Activated CD8-positive, alpha-beta memory T cell treated with anti-CD3 and anti-CD28 coated beads for 24 hours (primary cell): ENCODE results near the gene CCDC190.
"Not testable (repeated sequence)": the region's sequence is repeated elsewhere in the genome, so short reads cannot be mapped to it uniquely, and the experiment has no call there.

Source experiments
- DNase-seq: peaks from one replicate; pipeline ENCODE4 v3.0.0-alpha.2; 2020

CCDC190 gene

GRCh38 chr1:162861101-162861500 is at the start of gene CCDC190:
Gene CCDC190 (minus strand): TSS chr1:162861175. CDS start chr1:162859646, 1,529 bp downstream.
- DNase-seq, result no peak

- no peak for DNase-seq
Measured at GRCh38 chr1:162910161-162910560, 49.2 kb upstream of the CCDC190 start.

GRCh38 chr1:162908780-162909179 is 47.8 kb upstream of the CCDC190 start:
- no peak for DNase-seq

- no peak for DNase-seq
Measured at GRCh38 chr1:162908236-162908635, 47.3 kb upstream of the CCDC190 start.

- no peak for DNase-seq
Measured at GRCh38 chr1:162906485-162906884, 45.5 kb upstream of the CCDC190 start.

GRCh38 chr1:162905174-162906158 is 44.5 kb upstream of the CCDC190 start:
- DNase-seq, result no peak

GRCh38 chr1:162904579-162904978 is 43.6 kb upstream of the CCDC190 start:
- no peak for DNase-seq

GRCh38 chr1:162904023-162904422 is 43.0 kb upstream of the CCDC190 start:
- DNase-seq, result no peak

GRCh38 chr1:162903246-162903645 is 42.3 kb upstream of the CCDC190 start:
- no peak for DNase-seq

GRCh38 chr1:162902416-162902815 is 41.4 kb upstream of the CCDC190 start:
- no peak for DNase-seq

GRCh38 chr1:162901243-162901642 is 40.3 kb upstream of the CCDC190 start:
- DNase-seq, result no peak

GRCh38 chr1:162899422-162900146 is 38.6 kb upstream of the CCDC190 start:
- no peak for DNase-seq

- no peak for DNase-seq
Measured at GRCh38 chr1:162893612-162893908, 32.6 kb upstream of the CCDC190 start.

GRCh38 chr1:162892906-162893611 is 32.1 kb upstream of the CCDC190 start:
- no peak for DNase-seq

- DNase-seq, result no peak
Measured at GRCh38 chr1:162889989-162890388, 29.0 kb upstream of the CCDC190 start.

GRCh38 chr1:162886705-162887104 is 25.7 kb upstream of the CCDC190 start:
- no peak for DNase-seq

- DNase-seq, result no peak
Measured at GRCh38 chr1:162885265-162885664, 24.3 kb upstream of the CCDC190 start.

GRCh38 chr1:162884831-162885230 is 23.9 kb upstream of the CCDC190 start:
- no peak for DNase-seq

GRCh38 chr1:162882248-162882674 is 21.3 kb upstream of the CCDC190 start:
- no peak for DNase-seq

- no peak for DNase-seq
Measured at GRCh38 chr1:162881590-162881989, 20.6 kb upstream of the CCDC190 start.

- not testable (repeated sequence) for DNase-seq
Measured at GRCh38 chr1:162880617-162881016, 19.6 kb upstream of the CCDC190 start.

- DNase-seq, result no peak
Measured at GRCh38 chr1:162878000-162878596, 17.1 kb upstream of the CCDC190 start.

- DNase-seq, result no peak
Measured at GRCh38 chr1:162877412-162877811, 16.4 kb upstream of the CCDC190 start.
